Stimulated activated CD4-positive, alpha-beta T cell treated with anti-CD3 and anti-CD28 coated beads, Interleukin-2, amount 100 ng/mL, for 24 hours (primary cell): ENCODE measurements around the gene NFAM1.
A peak's percentile ranks its signal among the peaks of the same experiment; 100 is the strongest.

Source experiments
- DNase-seq, 2 donors: peaks; one replicate each; pipeline ENCODE4 v3.0.0-alpha.2; 2020

The NFAM1 gene, protein sequence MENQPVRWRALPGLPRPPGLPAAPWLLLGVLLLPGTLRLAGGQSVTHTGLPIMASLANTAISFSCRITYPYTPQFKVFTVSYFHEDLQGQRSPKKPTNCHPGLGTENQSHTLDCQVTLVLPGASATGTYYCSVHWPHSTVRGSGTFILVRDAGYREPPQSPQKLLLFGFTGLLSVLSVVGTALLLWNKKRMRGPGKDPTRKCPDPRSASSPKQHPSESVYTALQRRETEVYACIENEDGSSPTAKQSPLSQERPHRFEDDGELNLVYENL

GRCh38 chr22:42432020-42432596, at the start of gene NFAM1:
Gene NFAM1 (minus strand): TSS chr22:42432403. CDS start chr22:42432357, 46 bp downstream.
- DNase-seq, result no peak

- DNase-seq, result no peak
These were observed 42.9 kb upstream of the NFAM1 start for GRCh38 chr22:42475122-42475521.

- DNase-seq, result no peak
These were observed 41.4 kb upstream of the NFAM1 start for GRCh38 chr22:42473484-42474193.

GRCh38 chr22:42472671-42473070, 40.5 kb upstream of the NFAM1 start:
- DNase-seq, result no peak

GRCh38 chr22:42471441-42471840, 39.2 kb upstream of the NFAM1 start:
- no peak for DNase-seq

GRCh38 chr22:42470366-42471082, 38.3 kb upstream of the NFAM1 start:
- no peak for DNase-seq

DNA sequence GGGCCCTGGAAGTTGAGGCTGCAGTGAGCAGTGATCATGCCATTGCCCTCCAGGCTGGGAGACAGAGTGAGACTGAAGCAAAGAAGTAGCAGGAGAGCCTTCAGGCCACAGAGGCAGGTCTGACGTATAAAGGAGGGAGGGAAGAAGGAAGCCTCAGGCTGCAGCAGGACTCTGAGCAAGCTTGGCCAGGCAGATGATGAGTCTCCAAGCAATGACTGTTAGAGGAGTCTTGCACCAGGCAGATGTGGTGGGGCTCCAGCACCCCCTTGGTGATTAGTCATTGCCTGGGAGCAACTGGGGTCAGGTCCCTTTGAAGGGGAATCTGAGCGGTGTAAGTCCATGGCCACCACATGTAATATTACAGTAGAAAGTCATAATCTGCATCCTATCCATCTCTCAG, 36.6 kb upstream of the NFAM1 start:
- no peak for DNase-seq

DNA sequence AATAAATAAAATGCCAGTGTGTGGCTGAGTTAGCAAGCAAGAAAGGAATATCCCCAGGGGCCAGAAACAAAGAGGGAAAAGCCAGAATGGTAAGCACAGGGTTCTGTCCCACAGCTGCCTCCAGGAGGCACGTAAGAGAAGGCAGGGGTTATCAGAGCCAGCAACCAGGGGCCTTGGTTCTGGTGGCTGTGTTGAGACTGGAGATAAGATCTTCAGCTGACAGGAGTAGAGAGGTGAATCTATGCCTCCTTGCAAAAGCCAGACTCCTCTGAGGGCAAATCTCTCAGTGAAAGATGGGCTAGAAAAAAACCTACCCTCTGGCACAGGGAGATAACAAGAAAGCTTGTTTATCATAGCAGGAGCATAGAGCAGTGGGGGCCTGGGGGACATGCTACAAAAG, 29.8 kb upstream of the NFAM1 start:
- no peak for DNase-seq

DNA sequence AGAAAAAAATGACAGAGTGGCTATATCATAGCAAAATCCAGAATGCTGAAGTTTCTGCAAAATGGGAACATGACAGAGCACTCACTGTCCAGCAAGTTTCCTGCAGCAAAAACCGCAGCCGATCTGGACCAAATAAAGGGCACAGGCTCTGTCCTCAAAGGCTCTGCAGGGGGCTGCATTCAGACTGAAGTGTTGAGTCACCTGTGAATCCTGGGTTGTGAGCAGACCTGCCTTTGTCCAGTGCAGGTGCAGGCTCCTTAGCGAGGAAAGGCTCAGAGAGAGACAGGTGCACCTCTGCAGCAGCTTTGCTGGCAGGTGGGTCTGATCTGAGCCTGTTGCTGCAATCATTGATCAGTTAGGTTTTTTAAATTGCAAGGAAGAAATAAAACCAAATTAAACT, 29.3 kb upstream of the NFAM1 start:
- no peak for DNase-seq

GRCh38 chr22:42459287-42460063, 27.3 kb upstream of the NFAM1 start:
- no peak for DNase-seq

GRCh38 chr22:42452916-42453315, 20.7 kb upstream of the NFAM1 start:
- no peak for DNase-seq

DNA sequence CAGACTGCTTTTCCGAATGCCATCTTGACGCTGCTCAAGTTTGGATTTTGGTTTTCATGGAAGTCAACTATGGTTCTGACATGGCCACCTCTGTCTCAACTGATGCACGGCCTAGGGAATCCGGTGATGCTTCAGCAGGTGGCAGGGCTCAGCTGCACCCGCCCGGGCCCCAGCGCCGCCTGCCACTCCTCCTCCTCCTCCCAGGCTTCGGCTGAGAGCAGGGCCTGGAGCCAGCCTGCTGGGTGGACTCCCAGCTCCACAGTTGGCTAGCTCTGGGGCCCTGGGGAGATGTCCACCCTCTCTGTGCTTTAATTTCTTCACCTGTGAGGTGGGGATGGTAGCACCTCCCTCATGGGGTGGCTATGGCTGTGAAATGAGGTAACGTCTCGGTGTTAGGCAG, 20.3 kb upstream of the NFAM1 start:
- no peak for DNase-seq

- DNase-seq, result no peak
These were observed 19.4 kb upstream of the NFAM1 start for GRCh38 chr22:42451499-42452145.

DNA sequence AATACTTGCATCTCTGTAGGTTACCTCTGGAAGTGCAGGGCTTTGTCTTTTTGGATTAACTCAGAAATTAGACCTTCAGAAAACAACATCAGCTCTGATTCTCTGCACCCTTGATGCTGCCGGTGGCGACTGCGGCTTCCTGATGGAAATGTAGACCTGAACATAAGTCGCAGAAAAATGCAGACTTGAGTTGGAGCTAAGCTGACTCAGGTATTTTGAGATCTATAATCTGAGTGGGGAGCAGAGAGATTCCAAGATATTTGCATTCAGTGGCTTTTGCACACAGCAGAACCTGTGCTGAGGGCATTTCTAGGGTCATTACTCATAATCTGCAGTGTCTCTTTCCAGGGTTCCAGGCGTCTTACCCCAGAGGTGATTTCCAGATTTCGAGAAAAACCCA, 18.7 kb upstream of the NFAM1 start:
- no peak for DNase-seq

- no peak for DNase-seq
These were observed 13.9 kb upstream of the NFAM1 start for GRCh38 chr22:42446151-42446550.

DNA sequence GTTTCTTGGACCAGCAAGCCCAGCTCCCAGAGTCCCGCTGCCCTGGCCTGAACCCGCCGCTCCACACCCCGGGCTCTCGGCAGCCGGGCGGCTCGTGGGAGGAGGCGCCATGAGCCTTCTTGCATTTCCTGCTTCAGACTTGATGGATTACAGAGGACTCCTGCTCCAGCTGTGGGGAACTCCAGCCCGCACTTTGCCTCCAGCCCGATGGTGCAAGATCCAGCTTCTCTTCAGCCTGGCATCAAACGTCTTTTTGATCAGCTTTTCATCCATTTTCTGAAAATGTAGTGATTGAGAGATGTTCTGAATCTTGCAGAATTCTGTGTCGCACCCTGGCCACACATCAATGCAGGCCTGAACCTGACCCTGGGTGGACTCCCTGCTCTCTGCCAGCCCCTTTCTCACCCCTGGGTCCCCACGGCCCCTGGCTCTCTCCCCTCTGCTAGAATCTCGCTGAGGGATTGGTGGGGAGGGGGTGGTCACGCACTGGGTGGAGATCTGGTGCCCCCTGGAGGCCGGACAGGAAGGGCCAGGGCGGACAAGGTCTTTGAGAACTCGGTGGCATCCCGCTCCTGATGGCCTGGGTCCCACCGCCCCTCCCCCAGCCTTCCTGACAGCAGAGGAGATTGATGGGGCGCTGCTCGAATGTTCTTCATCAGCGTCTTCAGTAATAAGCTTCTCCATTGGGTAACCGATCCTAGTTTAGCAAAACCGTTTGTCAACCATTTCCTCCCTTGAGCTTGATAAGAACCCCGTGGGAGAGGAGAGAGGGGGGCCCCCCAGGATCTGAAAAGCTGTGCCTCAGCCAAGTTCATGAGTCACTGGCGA, 12.1 kb upstream of the NFAM1 start:
- DNase-seq, result peak; percentile 78 to 84

DNA sequence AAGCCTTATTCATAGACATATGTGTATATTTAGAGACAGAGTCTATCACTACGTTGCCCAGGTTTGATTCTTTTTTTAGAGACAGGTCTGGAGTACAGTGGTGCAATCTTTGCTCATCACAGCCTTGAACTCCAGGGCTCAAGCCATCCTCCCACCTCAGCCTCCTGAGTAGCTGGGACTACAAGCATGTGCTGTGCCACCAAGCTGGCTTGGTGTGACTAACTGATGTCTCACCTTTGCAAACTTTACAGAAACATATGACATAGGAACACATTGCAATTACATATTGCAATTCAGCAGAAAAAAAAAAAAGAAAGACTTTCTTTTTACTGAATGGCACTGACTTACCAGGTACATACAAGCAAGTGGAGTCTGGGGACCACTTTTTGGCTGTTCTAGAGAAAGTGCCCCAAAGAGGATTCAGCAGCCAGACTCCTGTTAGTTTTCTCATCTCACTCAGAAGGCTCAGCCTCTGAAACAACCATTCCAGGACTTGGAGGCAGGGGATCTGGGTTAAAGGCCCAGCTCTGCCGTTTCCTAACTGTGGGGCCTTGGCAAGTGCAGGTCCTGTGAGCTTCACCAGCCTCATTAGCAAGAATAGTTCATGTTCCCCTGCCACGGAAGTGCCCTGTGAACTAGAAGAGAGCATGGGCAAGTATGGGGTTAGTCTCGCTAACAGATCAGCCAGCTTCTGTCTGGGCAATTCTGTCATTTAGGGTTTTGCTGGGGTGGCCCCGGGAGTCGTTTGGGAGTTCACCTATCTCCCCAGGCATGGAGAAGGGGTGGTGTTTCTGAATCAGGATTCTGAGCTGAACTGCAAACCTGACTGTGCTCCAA, 11.3 kb upstream of the NFAM1 start:
- DNase-seq, result peak in 1 of 2 donors; percentile 17

GRCh38 chr22:42442748-42443147, 10.5 kb upstream of the NFAM1 start:
- no peak for DNase-seq

DNA sequence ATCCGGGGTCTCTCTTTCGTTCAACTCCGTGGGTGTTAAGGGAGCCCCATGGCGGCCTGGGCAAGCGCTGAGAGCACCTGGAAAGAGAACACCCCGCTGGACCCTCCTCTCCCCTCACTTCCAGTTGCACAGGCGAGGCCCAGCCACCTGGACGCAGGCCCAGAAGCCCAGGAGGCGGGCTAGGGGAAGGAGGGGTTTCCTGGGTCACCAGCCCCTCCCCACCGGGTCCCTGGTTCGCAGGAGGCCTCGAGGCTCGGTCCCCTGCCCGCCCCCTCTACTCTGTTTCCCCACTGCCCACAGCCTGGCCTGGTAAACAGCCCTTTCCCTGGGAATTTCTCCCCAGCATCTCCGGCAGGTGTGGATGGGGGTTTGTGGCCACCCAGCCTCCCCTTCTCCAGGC, 8.5 kb upstream of the NFAM1 start:
- DNase-seq, result no peak
